GM23338 (cell line): ENCODE results near the gene LAPTM5. TPM values are rescaled to one million over a fixed set of nuclear protein-coding genes. Genes with fewer than 3 reads are reported as not detected.
A peak's percentile ranks its signal among the peaks of the same experiment; 100 is the strongest.

Experiments
- ATAC-seq: fragments of 200-7000 bp; cut with Tn5 transposase; 3 replicates; pipeline ENCODE4 v1.9.1; 2020
- DNase-seq: peaks from one replicate; pipeline ENCODE4 v3.0.0-alpha.2; 2015; ENCODE audit warnings: low spot score
- H2AFZ ChIP-seq: fragments of 200-600 bp; sonication (generic); 2 replicates; pipeline ENCODE4 v1.8.0; 2016; ENCODE audit warnings: antibody characterized with exemption, mild to moderate bottlenecking, moderate library complexity
- H3F3A ChIP-seq: fragments of 200-600 bp; sonication (generic); replicated peaks from 2 replicates; pipeline ENCODE4 v1.8.0; 2017; ENCODE audit warnings: antibody characterized with exemption, mixed run types, low read depth
- H3K27ac ChIP-seq: fragments of 200-600 bp; sonication (generic); 2 replicates; pipeline ENCODE4 v1.6.1; 2016; ENCODE audit warnings: low read depth
- H3K27me3 ChIP-seq: fragments of 200-600 bp; sonication (generic); 2 replicates; pipeline ENCODE4 v1.8.0; 2016; ENCODE audit warnings: mild to moderate bottlenecking, mixed run types, moderate library complexity; ENCODE audit not compliant: insufficient read depth
- H3K36me3 ChIP-seq: fragments of 200-600 bp; sonication (generic); 2 replicates; pipeline ENCODE4 v1.8.0; 2016; ENCODE audit warnings: mild to moderate bottlenecking; ENCODE audit not compliant: insufficient read depth
- H3K4me1 ChIP-seq: fragments of 200-600 bp; sonication (generic); 2 replicates; pipeline ENCODE4 v1.8.0; 2016; ENCODE audit warnings: mild to moderate bottlenecking, moderate library complexity; ENCODE audit not compliant: insufficient read depth
- H3K4me2 ChIP-seq: fragments of 200-600 bp; sonication (generic); 2 replicates; pipeline ENCODE4 v1.7.1; 2017; ENCODE audit warnings: mixed run types
- H3K4me3 ChIP-seq: fragments of 200-600 bp; sonication (generic); 2 replicates; pipeline ENCODE4 v1.6.1; 2016; ENCODE audit warnings: mixed run types
- H3K79me2 ChIP-seq: fragments of 200-600 bp; sonication (generic); replicated peaks from 2 replicates; pipeline ENCODE4 v1.8.0; 2017; ENCODE audit warnings: mild to moderate bottlenecking; ENCODE audit not compliant: insufficient read depth
- H3K9me2 ChIP-seq: fragments of 200-600 bp; sonication (generic); 2 replicates; pipeline ENCODE4 v1.8.0; 2017; ENCODE audit not compliant: insufficient read depth
- H4K20me1 ChIP-seq: fragments of 200-600 bp; sonication (generic); replicated peaks from 2 replicates; pipeline ENCODE4 v1.8.0; 2017; ENCODE audit warnings: mild to moderate bottlenecking; ENCODE audit not compliant: insufficient read depth
- H3K27ac Mint-ChIP-seq: 2 replicates; pipeline ENCODE4 v1.8.0; 2020; ENCODE audit warnings: inconsistent platforms, mild to moderate bottlenecking, moderate library complexity, mixed read lengths
- H3K27me3 Mint-ChIP-seq: 3 replicates; pipeline ENCODE4 v1.8.0; 2022; ENCODE audit warnings: low read depth, mild to moderate bottlenecking, moderate library complexity, mixed read lengths, inconsistent platforms; ENCODE audit not compliant: insufficient read depth, poor library complexity
- H3K36me3 Mint-ChIP-seq: 3 replicates; pipeline ENCODE4 v1.8.0; 2021; ENCODE audit warnings: low read depth, mild to moderate bottlenecking, inconsistent platforms, moderate library complexity, mixed read lengths
- H3K4me1 Mint-ChIP-seq: 3 replicates; pipeline ENCODE4 v1.8.0; 2020; ENCODE audit warnings: mild to moderate bottlenecking, inconsistent platforms, mixed read lengths
- H3K4me3 Mint-ChIP-seq: 3 replicates; pipeline ENCODE4 v1.8.0; 2021; ENCODE audit warnings: moderate library complexity, mild to moderate bottlenecking, inconsistent platforms, mixed read lengths
- H3K9me3 Mint-ChIP-seq: 3 replicates; pipeline ENCODE4 v1.8.0; 2020; ENCODE audit warnings: moderate library complexity, mild to moderate bottlenecking, inconsistent platforms, mixed read lengths
- CREB1 ChIP-seq: fragments of 250-450 bp; sonication (Bioruptor Pico); IDR thresholded peaks from 2 replicates; pipeline ENCODE4 v1.5.0; 2020; ENCODE audit warnings: low read depth, mild to moderate bottlenecking, moderate library complexity
- CTCF ChIP-seq, 2 experiments: fragments of 200-600 bp in 1 of 2; sonication (generic) in 1 of 2; conservative IDR thresholded peaks; 2 replicates each; pipeline versions ENCODE4 v1.5.1 to v1.6.1; 2016 to 2017; ENCODE audit warnings: antibody characterized with exemption in 2 of 2, low read depth in 2 of 2, mild to moderate bottlenecking in 2 of 2, moderate library complexity in 1 of 2
- ETS1 ChIP-seq: IDR thresholded peaks from 2 replicates; pipeline ENCODE4 v1.6.1; 2016; ENCODE audit warnings: antibody characterized with exemption
- EZH2 ChIP-seq: fragments of 200-600 bp; sonication (generic); IDR thresholded peaks from one replicate; pipeline ENCODE4 v1.8.0; 2017; ENCODE audit warnings: antibody characterized with exemption, mild to moderate bottlenecking, low read depth; ENCODE audit not compliant: unreplicated experiment
- JUNB ChIP-seq: IDR thresholded peaks from one replicate; pipeline ENCODE4 v1.6.1; 2016; ENCODE audit warnings: antibody characterized with exemption; ENCODE audit not compliant: unreplicated experiment
- POLR2AphosphoS5 ChIP-seq: IDR thresholded peaks from 2 replicates; pipeline ENCODE4 v1.6.1; 2016; ENCODE audit warnings: antibody characterized with exemption, low read depth
- REST ChIP-seq: IDR thresholded peaks from one replicate; pipeline ENCODE4 v1.6.1; 2018; ENCODE audit warnings: antibody characterized with exemption; ENCODE audit not compliant: unreplicated experiment
- STAT1 ChIP-seq: IDR thresholded peaks from one replicate; pipeline ENCODE4 v1.6.1; 2016; ENCODE audit warnings: antibody characterized with exemption; ENCODE audit not compliant: unreplicated experiment
- ZNF114 ChIP-seq: fragments of 250-450 bp; sonication (Bioruptor Pico); IDR thresholded peaks from 2 replicates; pipeline ENCODE4 v1.5.0; 2020; ENCODE audit warnings: mild to moderate bottlenecking, moderate library complexity
- polyA plus RNA-seq: library from polyadenylated mRNA; unstranded; fragments of >200 nt; fragmentation: Nextera tagmentation; extraction: Ambion mirVana; gene quantifications from 2 replicates; pipeline ENCODE4 v1.2.1, GENCODE V29; 2016
- total RNA-seq: library from RNA; depleted of rRNA; stranded (reverse); fragments of >200 nt; shearing (Covaris generic); gene quantifications from 2 replicates; pipeline ENCODE4 v1.2.3, GENCODE V29; 2014

LAPTM5 gene
- total and polyA plus RNA-seq, 2 experiments from 2014 or later = 0.21 TPM; not detected in 1

GRCh38 chr1:30738715-30739559 is 18.6 kb downstream of the LAPTM5 start:
- peaks cover 10% of the 10 kb centered on the region for H3K4me1 Mint-ChIP-seq
- H3K27me3 Mint-ChIP-seq = peaks cover 16% of the 10 kb centered on the region
- Histone ChIP-seq H3K4me2 (no peak overlapping the region), H3K4me1 (no peaks in the 10 kb centered on the region), H3K27me3 (no peaks in the 10 kb centered on the region), H3F3A (no peaks in the 10 kb centered on the region), H4K20me1 (no peaks in the 10 kb centered on the region), H3K79me2 (no peaks in the 10 kb centered on the region), H3K4me3 (no peak overlapping the region), H3K36me3 (no peaks in the 10 kb centered on the region), H3K9me2 (no peaks in the 10 kb centered on the region), H2AFZ (no peak overlapping the region), H3K27ac (no peak overlapping the region)
- H3K36me3 Mint-ChIP-seq = no peaks in the 10 kb centered on the region
- no peak for TF ChIP-seq REST
- TF ChIP-seq EZH2 = no peak
- TF ChIP-seq ZNF114 (CRISPR knock-in tag) = no peak
- no peak for TF ChIP-seq JUNB
- TF ChIP-seq POLR2AphosphoS5 = no peak
- no peak for TF ChIP-seq ETS1
- no peak for TF ChIP-seq CREB1 (CRISPR knock-in tag)
- ATAC-seq = no peak
- peaks cover 4% of the 10 kb centered on the region; the same call in 1 of the 3 replicates for H3K9me3 Mint-ChIP-seq
- no peak overlapping the region for H3K27ac Mint-ChIP-seq
- no peak overlapping the region for H3K4me3 Mint-ChIP-seq
- no peak for DNase-seq

GRCh38 chr1:30738040-30738714 is 19.4 kb downstream of the LAPTM5 start:
- H3K4me3 Mint-ChIP-seq = no peak overlapping the region

More at GRCh38 chr1:30738040-30738714, 19.4 kb downstream of the LAPTM5 start:
- H3F3A ChIP-seq = no peaks in the 10 kb centered on the region
- peaks cover 12% of the 10 kb centered on the region for H3K4me1 Mint-ChIP-seq
- no peaks in the 10 kb centered on the region for H3K27me3 ChIP-seq
- no peaks in the 10 kb centered on the region for H3K4me1 ChIP-seq
- peaks cover 16% of the 10 kb centered on the region for H3K27me3 Mint-ChIP-seq
- no peak overlapping the region for H3K27ac ChIP-seq
- H3K36me3 ChIP-seq = no peaks in the 10 kb centered on the region
- no peak overlapping the region for H3K4me3 ChIP-seq
- TF ChIP-seq STAT1 = no peak
- peak; percentile 7 to 29; a peak in 1 of 4 replicates for TF ChIP-seq CTCF (conservative IDR thresholded peaks at IDR 0.05; ENCODE audit: low read depth in 2 of 2)
- no peak overlapping the region for H2AFZ ChIP-seq
- peak; percentile 73 for ATAC-seq
- peaks cover 4% of the 10 kb centered on the region; the same call in 1 of the 3 replicates for H3K9me3 Mint-ChIP-seq
- H3K79me2 ChIP-seq = no peaks in the 10 kb centered on the region
- no peak overlapping the region for H3K4me2 ChIP-seq
- H3K36me3 Mint-ChIP-seq = no peaks in the 10 kb centered on the region
- H4K20me1 ChIP-seq = no peaks in the 10 kb centered on the region
- H3K9me2 ChIP-seq = no peaks in the 10 kb centered on the region
- no peak overlapping the region for H3K27ac Mint-ChIP-seq
- DNase-seq = peak; percentile 56
